ENCODE measurements around the gene ARID5A. TPM values are rescaled to one million over a fixed set of nuclear protein-coding genes. Genes with fewer than 3 reads are reported as not detected.
A peak's percentile ranks its signal among the peaks of the same experiment; 100 is the strongest.

Gene ARID5A
- total and polyA plus RNA-seq, 2 donors (not counting 1 experiment from before 2014, with no cell fraction given): 35.5 to 93.0 TPM

DNA sequence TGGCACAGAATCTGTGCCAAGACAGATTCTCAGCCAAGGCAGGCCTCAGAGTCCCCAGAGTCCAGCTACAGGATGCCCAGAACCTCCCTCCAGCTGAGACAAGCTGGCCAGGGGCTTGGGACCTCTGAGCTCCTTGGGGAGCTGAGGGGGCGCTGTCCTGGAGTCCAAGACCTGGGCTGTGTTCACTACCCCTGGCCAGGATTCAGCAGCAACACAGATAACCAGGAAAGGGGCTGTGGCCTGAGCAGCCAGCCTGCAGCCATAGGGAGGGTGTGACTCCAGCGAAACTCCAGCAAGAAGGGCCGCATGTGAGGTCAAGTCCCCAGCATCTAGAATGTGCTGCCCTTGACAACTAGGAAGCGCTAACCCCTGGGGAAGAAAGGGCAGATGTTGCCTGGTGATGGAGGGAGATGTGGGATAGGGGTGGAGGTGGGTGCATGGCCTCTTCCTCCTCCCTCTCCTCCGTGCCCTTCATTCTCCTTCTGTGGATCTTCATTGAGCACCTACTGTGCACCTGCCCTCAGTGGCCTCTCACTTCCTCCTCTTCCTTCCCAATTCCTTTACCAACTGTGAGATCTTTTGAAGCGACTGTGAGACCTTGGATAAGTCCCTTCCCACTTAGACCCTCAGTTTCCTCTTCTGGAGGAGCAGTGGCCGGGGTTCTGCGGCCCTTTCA, 7.7 kb upstream of the ARID5A start:
- no peak overlapping the region for H3K4me3 ChIP-seq (ENCODE audit: control extremely low read depth in 1 of 5, extremely low read depth in 1 of 5, insufficient read depth in 1 of 5, low read depth in 2 of 5, low read length in 4 of 5)
- peaks cover 0 to 12% (median 0%) of the 10 kb centered on the region in 4 experiments for H3K27me3 ChIP-seq (replicated peaks in 1 of 4; ENCODE audit: control extremely low read depth in 1 of 4, control insufficient read depth in 3 of 4, insufficient read depth in 4 of 4, low read length in 3 of 4)
- H3K36me3 ChIP-seq (replicated peaks in 1 of 2; ENCODE audit: control extremely low read depth in 1 of 2, control insufficient read depth in 1 of 2, extremely low read depth in 1 of 2, insufficient read depth in 2 of 2, low read length in 1 of 2): no peaks in the 10 kb centered on the region
- H3K9ac ChIP-seq (ENCODE audit: low read length): no peak overlapping the region
- intact Hi-C loops (cut with micrococcal nuclease): no loop called here
- WGBS (ENCODE audit: insufficient coverage): 88% methylated on average over 7 of the region's 8 CpGs
- TF ChIP-seq, protein P1, sequence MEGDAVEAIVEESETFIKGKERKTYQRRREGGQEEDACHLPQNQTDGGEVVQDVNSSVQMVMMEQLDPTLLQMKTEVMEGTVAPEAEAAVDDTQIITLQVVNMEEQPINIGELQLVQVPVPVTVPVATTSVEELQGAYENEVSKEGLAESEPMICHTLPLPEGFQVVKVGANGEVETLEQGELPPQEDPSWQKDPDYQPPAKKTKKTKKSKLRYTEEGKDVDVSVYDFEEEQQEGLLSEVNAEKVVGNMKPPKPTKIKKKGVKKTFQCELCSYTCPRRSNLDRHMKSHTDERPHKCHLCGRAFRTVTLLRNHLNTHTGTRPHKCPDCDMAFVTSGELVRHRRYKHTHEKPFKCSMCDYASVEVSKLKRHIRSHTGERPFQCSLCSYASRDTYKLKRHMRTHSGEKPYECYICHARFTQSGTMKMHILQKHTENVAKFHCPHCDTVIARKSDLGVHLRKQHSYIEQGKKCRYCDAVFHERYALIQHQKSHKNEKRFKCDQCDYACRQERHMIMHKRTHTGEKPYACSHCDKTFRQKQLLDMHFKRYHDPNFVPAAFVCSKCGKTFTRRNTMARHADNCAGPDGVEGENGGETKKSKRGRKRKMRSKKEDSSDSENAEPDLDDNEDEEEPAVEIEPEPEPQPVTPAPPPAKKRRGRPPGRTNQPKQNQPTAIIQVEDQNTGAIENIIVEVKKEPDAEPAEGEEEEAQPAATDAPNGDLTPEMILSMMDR (IDR thresholded peaks at IDR 0.05): no peak
- no peak for TF ChIP-seq EZH2 (IDR thresholded peaks at IDR 0.05; ENCODE audit: borderline replicate concordance, insufficient read depth, low read depth, low read length, poor library complexity, severe bottlenecking)
- H3K27me3 Mint-ChIP-seq: no peaks in the 10 kb centered on the region
- peaks cover 26 to 58% of the 10 kb centered on the region in 2 donors for H3K4me1 ChIP-seq (ENCODE audit: control insufficient read depth in 2 of 2, insufficient read depth in 2 of 2, low read length in 2 of 2)
- no peaks in the 10 kb centered on the region for H4K20me1 ChIP-seq (ENCODE audit: control insufficient read depth, insufficient read depth, low read length, poor library complexity, severe bottlenecking)
- no peak overlapping the region for H3K27ac ChIP-seq (ENCODE audit: low read length in 2 of 2)
- ChIA-PET CTCF (interaction anchor here (0.7 to 9.1 kb wide), 7 partner anchors 11 to 122 kb away, joined by 3 to 84 read pairs (median 5); no protein-coding TSS in a partner anchor), POLR2A (interaction anchor here (0.8 to 2.8 kb wide), 2 partner anchors 9 to 43 kb away, joined by 3 to 27 read pairs; partner anchors contain the start of gene ARID5A)
- no peaks in the 10 kb centered on the region for H3K9me3 Mint-ChIP-seq (ENCODE audit: insufficient read depth)
- peak overlapping the region; percentile 87 for H3K4me3 Mint-ChIP-seq
- ATAC-seq (ENCODE audit: low read depth): no peak
- H3K79me2 ChIP-seq (ENCODE audit: control insufficient read depth, insufficient read depth, low read length): no peaks in the 10 kb centered on the region
- no peak for DNase-seq
- peaks cover 54% of the 10 kb centered on the region for H3K4me1 Mint-ChIP-seq
- peak overlapping the region; percentile 81 for H3K4me2 ChIP-seq (replicated peaks; ENCODE audit: low read depth, low read length, poor library complexity, severe bottlenecking)
- H2AFZ ChIP-seq (ENCODE audit: insufficient read depth, low read depth, low read length, poor library complexity, severe bottlenecking): peak overlapping the region; percentile 57
- no peaks in the 10 kb centered on the region for H3K9me3 ChIP-seq (ENCODE audit: control extremely low read depth in 1 of 3, control insufficient read depth in 2 of 3, insufficient read depth in 1 of 3, low read length in 2 of 3)
- peak overlapping the region; percentile 78 for H3K27ac Mint-ChIP-seq

Data from B cell (primary cell).